ENCODE data around the gene HSD17B1.
"Not testable (repeated sequence)": the region's sequence is repeated elsewhere in the genome, so short reads cannot be mapped to it uniquely, and the experiment has no call there.

The HSD17B1 gene

GRCh38 chr17:42552736-42553135 lies at the start of gene HSD17B1:
TSS of gene HSD17B1 (plus strand) at chr17:42552923. CDS start at chr17:42552934, 11 bp downstream.
- not testable (repeated sequence) for ATAC-seq, DNase-seq

- ATAC-seq (no peak), DNase-seq (no peak)
These were observed 49.8 kb upstream of the HSD17B1 start for GRCh38 chr17:42502926-42503325.

GRCh38 chr17:42507671-42508070 lies 45.1 kb upstream of the HSD17B1 start:
- ATAC-seq (no peak), DNase-seq (no peak)

GRCh38 chr17:42508426-42509165 lies 44.1 kb upstream of the HSD17B1 start:
- no peak for ATAC-seq
- no peak for DNase-seq

- DNase-seq: no peak
- ATAC-seq: no peak
These were observed 43.3 kb upstream of the HSD17B1 start for GRCh38 chr17:42509409-42509808.

GRCh38 chr17:42509841-42510240 lies 42.9 kb upstream of the HSD17B1 start:
- DNase-seq (no peak), ATAC-seq (no peak)

- DNase-seq: no peak
- no peak for ATAC-seq
These were observed 40.5 kb upstream of the HSD17B1 start for GRCh38 chr17:42512246-42512645.

GRCh38 chr17:42512733-42513251 lies 39.9 kb upstream of the HSD17B1 start:
- no peak for ATAC-seq
- no peak for DNase-seq

- DNase-seq (no peak), ATAC-seq (no peak)
These were observed 39.0 kb upstream of the HSD17B1 start for GRCh38 chr17:42513686-42514085.

- DNase-seq: no peak
- ATAC-seq: no peak
These were observed 38.4 kb upstream of the HSD17B1 start for GRCh38 chr17:42514279-42514678.

GRCh38 chr17:42514867-42515266 lies 37.9 kb upstream of the HSD17B1 start:
- ATAC-seq (no peak), DNase-seq (no peak)

GRCh38 chr17:42517516-42517915 lies 35.2 kb upstream of the HSD17B1 start:
- peak; percentile 84 for ATAC-seq

GRCh38 chr17:42518046-42518754 lies 34.5 kb upstream of the HSD17B1 start:
- ATAC-seq (no peak), DNase-seq (no peak)

More at GRCh38 chr17:42517516-42517915, 35.2 kb upstream of the HSD17B1 start:
- peak; percentile 87 for DNase-seq

- ATAC-seq (no peak), DNase-seq (no peak)
These were observed 33.8 kb upstream of the HSD17B1 start for GRCh38 chr17:42518755-42519545.

GRCh38 chr17:42519546-42520491 lies 32.9 kb upstream of the HSD17B1 start:
- DNase-seq (no peak), ATAC-seq (no peak)

GRCh38 chr17:42520540-42520951 lies 32.2 kb upstream of the HSD17B1 start:
- peak; percentile 50 for DNase-seq
- no peak for ATAC-seq

GRCh38 chr17:42521036-42521435 lies 31.7 kb upstream of the HSD17B1 start:
- no peak for DNase-seq

GRCh38 chr17:42521666-42522262 lies 31.0 kb upstream of the HSD17B1 start:
- ATAC-seq (no peak), DNase-seq (no peak)

More at GRCh38 chr17:42521036-42521435, 31.7 kb upstream of the HSD17B1 start:
- peak; percentile 35 for ATAC-seq

GRCh38 chr17:42522263-42522790 lies 30.4 kb upstream of the HSD17B1 start:
- DNase-seq (no peak), ATAC-seq (no peak)

GRCh38 chr17:42522798-42523278 lies 29.9 kb upstream of the HSD17B1 start:
- no peak for ATAC-seq
- no peak for DNase-seq

All from stimulated activated naive CD8-positive, alpha-beta T cell treated with anti-CD3 and anti-CD28 coated beads, Interleukin-15, Interleukin-2, amounts not matched to agents 100 U/mL and 50 U/mL, for 24 hours (primary cell).